ENCODE measurements around the gene PAX7.
"Not testable (repeated sequence)": the region's sequence is repeated elsewhere in the genome, so short reads cannot be mapped to it uniquely, and the experiment has no call there.

PAX7 gene

DNA sequence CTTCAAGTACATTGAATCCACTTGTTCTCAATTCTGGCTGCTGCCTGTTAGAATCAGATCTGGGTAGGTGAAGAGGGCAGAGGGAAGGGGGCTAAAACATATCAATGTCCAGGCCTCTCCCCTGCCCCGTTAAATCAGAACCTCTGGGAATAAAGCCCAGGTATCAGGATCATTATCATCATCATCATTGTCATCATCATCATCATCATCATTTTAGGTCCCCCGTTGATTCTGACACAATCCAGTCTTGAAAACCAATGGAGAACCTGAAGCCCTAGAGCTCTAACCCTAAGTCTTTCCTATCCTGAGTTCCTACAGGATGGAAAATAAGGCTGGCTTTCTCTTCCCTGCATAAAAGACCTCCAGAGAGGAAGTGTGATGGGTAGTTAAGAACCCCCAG, 135.7 kb downstream of the PAX7 start:
- Histone ChIP-seq H3K36me3 (ENCODE audit: control insufficient read depth in 1 of 2, insufficient read depth in 2 of 2, low read length in 2 of 2) (no peaks in the 10 kb centered on the region), H3K4me3 (ENCODE audit: low read depth in 1 of 2, low read length in 2 of 2) (no peak overlapping the region), H3K27ac (ENCODE audit: low read depth, low read length) (no peak overlapping the region), H3K9ac (ENCODE audit: low read depth in 1 of 2, low read length in 2 of 2) (no peak overlapping the region), H3K4me1 (ENCODE audit: control insufficient read depth in 1 of 2, insufficient read depth in 2 of 2, low read length in 2 of 2) (no peaks in the 10 kb centered on the region), H3K9me3 (ENCODE audit: control insufficient read depth in 1 of 2, low read length in 2 of 2) (no peaks in the 10 kb centered on the region), H3K27me3 (ENCODE audit: control insufficient read depth in 1 of 2, insufficient read depth in 2 of 2, low read length in 2 of 2) (peaks cover 12 to 20% of the 10 kb centered on the region in 2 donors)

- H3K36me3 ChIP-seq (ENCODE audit: control insufficient read depth in 1 of 2, insufficient read depth in 2 of 2, low read length in 2 of 2); H3K9me3 ChIP-seq (ENCODE audit: control insufficient read depth in 1 of 2, low read length in 2 of 2); H3K27ac ChIP-seq (ENCODE audit: low read depth, low read length); H3K9ac ChIP-seq (ENCODE audit: low read depth in 1 of 2, low read length in 2 of 2); H3K4me3 ChIP-seq (ENCODE audit: low read depth in 1 of 2, low read length in 2 of 2); H3K4me1 ChIP-seq (ENCODE audit: control insufficient read depth in 1 of 2, insufficient read depth in 2 of 2, low read length in 2 of 2): not testable (repeated sequence)
- peaks cover 11 to 20% of the 10 kb centered on the region in 2 donors for H3K27me3 ChIP-seq (ENCODE audit: control insufficient read depth in 1 of 2, insufficient read depth in 2 of 2, low read length in 2 of 2)
These were observed 136.9 kb downstream of the PAX7 start for GRCh38 chr1:18767576-18767975.

GRCh38 chr1:18768086-18768485, 137.4 kb downstream of the PAX7 start:
- H3K27ac ChIP-seq (ENCODE audit: low read depth, low read length) = no peak overlapping the region
- no peak overlapping the region for H3K4me3 ChIP-seq (ENCODE audit: low read depth in 1 of 2, low read length in 2 of 2)
- H3K27me3 ChIP-seq (ENCODE audit: control insufficient read depth in 1 of 2, insufficient read depth in 2 of 2, low read length in 2 of 2) = peaks cover 11 to 20% of the 10 kb centered on the region in 2 donors
- no peak overlapping the region for H3K9ac ChIP-seq (ENCODE audit: low read depth in 1 of 2, low read length in 2 of 2)
- H3K4me1 ChIP-seq (ENCODE audit: control insufficient read depth in 1 of 2, insufficient read depth in 2 of 2, low read length in 2 of 2) = no peaks in the 10 kb centered on the region
- H3K36me3 ChIP-seq (ENCODE audit: control insufficient read depth in 1 of 2, insufficient read depth in 2 of 2, low read length in 2 of 2) = no peaks in the 10 kb centered on the region
- H3K9me3 ChIP-seq (ENCODE audit: control insufficient read depth in 1 of 2, low read length in 2 of 2) = no peaks in the 10 kb centered on the region

DNA sequence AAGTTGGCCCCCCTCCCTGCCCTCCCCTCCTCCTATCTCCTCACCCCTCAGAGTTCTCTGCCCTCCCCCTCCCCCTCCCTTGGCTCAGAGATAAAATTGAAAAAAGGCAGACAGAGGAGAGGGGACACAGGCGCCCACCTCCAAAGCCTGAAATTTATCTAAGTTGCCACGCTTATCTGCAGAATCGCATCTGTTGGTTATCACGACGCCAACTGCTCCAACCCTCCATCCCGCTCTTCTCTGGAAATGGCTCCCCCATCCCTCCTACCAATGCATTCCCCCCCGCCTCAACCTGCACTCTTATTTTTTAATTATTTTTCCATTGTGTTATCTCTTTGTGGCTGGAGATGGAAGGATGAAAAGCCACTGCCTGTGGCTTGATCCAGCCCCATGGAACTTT, 138.5 kb downstream of the PAX7 start:
- Histone ChIP-seq H3K9ac (ENCODE audit: low read depth in 1 of 2, low read length in 2 of 2) (no peak overlapping the region), H3K36me3 (ENCODE audit: control insufficient read depth in 1 of 2, insufficient read depth in 2 of 2, low read length in 2 of 2) (no peaks in the 10 kb centered on the region), H3K4me1 (ENCODE audit: control insufficient read depth in 1 of 2, insufficient read depth in 2 of 2, low read length in 2 of 2) (no peaks in the 10 kb centered on the region), H3K27me3 (ENCODE audit: control insufficient read depth in 1 of 2, insufficient read depth in 2 of 2, low read length in 2 of 2) (peaks cover 11 to 20% of the 10 kb centered on the region in 2 donors), H3K9me3 (ENCODE audit: control insufficient read depth in 1 of 2, low read length in 2 of 2) (no peaks in the 10 kb centered on the region), H3K27ac (ENCODE audit: low read depth, low read length) (no peak overlapping the region), H3K4me3 (ENCODE audit: low read depth in 1 of 2, low read length in 2 of 2) (no peak overlapping the region)

- peaks cover 11 to 17% of the 10 kb centered on the region in 2 donors for H3K27me3 ChIP-seq (ENCODE audit: control insufficient read depth in 1 of 2, insufficient read depth in 2 of 2, low read length in 2 of 2)
These were observed 140.2 kb downstream of the PAX7 start for GRCh38 chr1:18770799-18771198.

DNA sequence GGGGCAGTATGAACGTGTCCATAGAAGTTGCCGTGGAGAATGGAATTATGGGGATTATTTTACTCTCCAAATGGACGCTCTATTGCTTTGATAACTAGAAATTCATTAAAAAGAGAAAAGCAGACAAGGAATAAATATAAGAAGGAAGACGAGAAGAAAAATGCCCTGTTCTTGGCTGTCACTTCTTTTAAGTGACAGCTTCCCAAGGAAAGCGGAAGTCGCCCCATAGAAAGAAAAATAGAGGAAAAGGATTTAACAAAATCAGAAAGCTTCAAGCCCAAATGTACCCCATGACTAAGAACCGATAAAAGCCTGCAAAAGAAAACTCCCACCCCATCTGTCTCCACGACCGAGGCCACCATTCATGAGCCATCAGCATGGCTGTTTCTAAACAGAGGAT, 143.1 kb downstream of the PAX7 start:
- Histone ChIP-seq H3K27ac (ENCODE audit: low read depth, low read length) (no peak overlapping the region), H3K9me3 (ENCODE audit: control insufficient read depth in 1 of 2, low read length in 2 of 2) (no peaks in the 10 kb centered on the region), H3K27me3 (ENCODE audit: control insufficient read depth in 1 of 2, insufficient read depth in 2 of 2, low read length in 2 of 2) (peaks cover 6 to 13% of the 10 kb centered on the region in 2 donors), H3K4me3 (ENCODE audit: low read depth in 1 of 2, low read length in 2 of 2) (no peak overlapping the region), H3K36me3 (ENCODE audit: control insufficient read depth in 1 of 2, insufficient read depth in 2 of 2, low read length in 2 of 2) (no peaks in the 10 kb centered on the region), H3K4me1 (ENCODE audit: control insufficient read depth in 1 of 2, insufficient read depth in 2 of 2, low read length in 2 of 2) (no peaks in the 10 kb centered on the region), H3K9ac (ENCODE audit: low read depth in 1 of 2, low read length in 2 of 2) (no peak overlapping the region)

More at GRCh38 chr1:18770799-18771198, 140.2 kb downstream of the PAX7 start:
- Histone ChIP-seq H3K4me1 (ENCODE audit: control insufficient read depth in 1 of 2, insufficient read depth in 2 of 2, low read length in 2 of 2) (no peaks in the 10 kb centered on the region), H3K27ac (ENCODE audit: low read depth, low read length) (no peak overlapping the region), H3K9me3 (ENCODE audit: control insufficient read depth in 1 of 2, low read length in 2 of 2) (no peaks in the 10 kb centered on the region), H3K4me3 (ENCODE audit: low read depth in 1 of 2, low read length in 2 of 2) (no peak overlapping the region), H3K36me3 (ENCODE audit: control insufficient read depth in 1 of 2, insufficient read depth in 2 of 2, low read length in 2 of 2) (no peaks in the 10 kb centered on the region), H3K9ac (ENCODE audit: low read depth in 1 of 2, low read length in 2 of 2) (no peak overlapping the region)

- Histone ChIP-seq H3K4me3 (ENCODE audit: low read depth in 1 of 2, low read length in 2 of 2) (no peak overlapping the region), H3K27ac (ENCODE audit: low read depth, low read length) (no peak overlapping the region), H3K9ac (ENCODE audit: low read depth in 1 of 2, low read length in 2 of 2) (no peak overlapping the region), H3K9me3 (ENCODE audit: control insufficient read depth in 1 of 2, low read length in 2 of 2) (no peaks in the 10 kb centered on the region), H3K36me3 (ENCODE audit: control insufficient read depth in 1 of 2, insufficient read depth in 2 of 2, low read length in 2 of 2) (no peaks in the 10 kb centered on the region), H3K27me3 (ENCODE audit: control insufficient read depth in 1 of 2, insufficient read depth in 2 of 2, low read length in 2 of 2) (peaks cover 3 to 4% of the 10 kb centered on the region in 2 donors), H3K4me1 (ENCODE audit: control insufficient read depth in 1 of 2, insufficient read depth in 2 of 2, low read length in 2 of 2) (no peaks in the 10 kb centered on the region)
These were observed 144.7 kb downstream of the PAX7 start for GRCh38 chr1:18775341-18775740.

GRCh38 chr1:18776777-18777176, 146.1 kb downstream of the PAX7 start:
- Histone ChIP-seq H3K27me3 (ENCODE audit: control insufficient read depth in 1 of 2, insufficient read depth in 2 of 2, low read length in 2 of 2) (peaks cover 3 to 9% of the 10 kb centered on the region in 2 donors), H3K9ac (ENCODE audit: low read depth in 1 of 2, low read length in 2 of 2) (no peak overlapping the region), H3K27ac (ENCODE audit: low read depth, low read length) (no peak overlapping the region), H3K9me3 (ENCODE audit: control insufficient read depth in 1 of 2, low read length in 2 of 2) (no peaks in the 10 kb centered on the region), H3K4me1 (ENCODE audit: control insufficient read depth in 1 of 2, insufficient read depth in 2 of 2, low read length in 2 of 2) (no peaks in the 10 kb centered on the region), H3K36me3 (ENCODE audit: control insufficient read depth in 1 of 2, insufficient read depth in 2 of 2, low read length in 2 of 2) (no peaks in the 10 kb centered on the region), H3K4me3 (ENCODE audit: low read depth in 1 of 2, low read length in 2 of 2) (no peak overlapping the region)

- Histone ChIP-seq H3K4me3 (ENCODE audit: low read depth in 1 of 2, low read length in 2 of 2) (no peak overlapping the region), H3K27ac (ENCODE audit: low read depth, low read length) (no peak overlapping the region), H3K9me3 (ENCODE audit: control insufficient read depth in 1 of 2, low read length in 2 of 2) (no peaks in the 10 kb centered on the region), H3K27me3 (ENCODE audit: control insufficient read depth in 1 of 2, insufficient read depth in 2 of 2, low read length in 2 of 2) (peaks cover 0 to 12% of the 10 kb centered on the region in 2 donors), H3K4me1 (ENCODE audit: control insufficient read depth in 1 of 2, insufficient read depth in 2 of 2, low read length in 2 of 2) (no peaks in the 10 kb centered on the region), H3K36me3 (ENCODE audit: control insufficient read depth in 1 of 2, insufficient read depth in 2 of 2, low read length in 2 of 2) (no peaks in the 10 kb centered on the region), H3K9ac (ENCODE audit: low read depth in 1 of 2, low read length in 2 of 2) (no peak overlapping the region)
These were observed 147.8 kb downstream of the PAX7 start for GRCh38 chr1:18778437-18778836.

GRCh38 chr1:18781031-18781430, 150.4 kb downstream of the PAX7 start:
- no peak overlapping the region for H3K4me3 ChIP-seq (ENCODE audit: low read depth in 1 of 2, low read length in 2 of 2)
- no peak overlapping the region for H3K9ac ChIP-seq (ENCODE audit: low read depth in 1 of 2, low read length in 2 of 2)
- peaks cover 10 to 23% of the 10 kb centered on the region in 2 donors for H3K27me3 ChIP-seq (ENCODE audit: control insufficient read depth in 1 of 2, insufficient read depth in 2 of 2, low read length in 2 of 2)
- H3K4me1 ChIP-seq (ENCODE audit: control insufficient read depth in 1 of 2, insufficient read depth in 2 of 2, low read length in 2 of 2) = no peaks in the 10 kb centered on the region
- H3K36me3 ChIP-seq (ENCODE audit: control insufficient read depth in 1 of 2, insufficient read depth in 2 of 2, low read length in 2 of 2) = no peaks in the 10 kb centered on the region
- H3K27ac ChIP-seq (ENCODE audit: low read depth, low read length) = no peak overlapping the region
- no peaks in the 10 kb centered on the region for H3K9me3 ChIP-seq (ENCODE audit: control insufficient read depth in 1 of 2, low read length in 2 of 2)

Measured in duodenal mucosa (tissue), 2 donors.